WI38 (cell line): ENCODE results near the gene HDAC4.

Experiments used
- H3K4me3 ChIP-seq: 2 replicates; pipeline ENCODE4 v1.5.1; 2011; ENCODE audit warnings: low read depth, mild to moderate bottlenecking, control low read depth, low read length
- TF ChIP-seq, protein P1 (sequence below): IDR thresholded peaks from 2 replicates; pipeline ENCODE4 v1.5.1; 2012; ENCODE audit warnings: low read depth, mild to moderate bottlenecking, control low read depth, low read length

The HDAC4 gene

GRCh38 chr2:239029958-239030357, 370.9 kb downstream of the HDAC4 start:
- no peak overlapping the region for H3K4me3 ChIP-seq
- TF ChIP-seq, protein P1, sequence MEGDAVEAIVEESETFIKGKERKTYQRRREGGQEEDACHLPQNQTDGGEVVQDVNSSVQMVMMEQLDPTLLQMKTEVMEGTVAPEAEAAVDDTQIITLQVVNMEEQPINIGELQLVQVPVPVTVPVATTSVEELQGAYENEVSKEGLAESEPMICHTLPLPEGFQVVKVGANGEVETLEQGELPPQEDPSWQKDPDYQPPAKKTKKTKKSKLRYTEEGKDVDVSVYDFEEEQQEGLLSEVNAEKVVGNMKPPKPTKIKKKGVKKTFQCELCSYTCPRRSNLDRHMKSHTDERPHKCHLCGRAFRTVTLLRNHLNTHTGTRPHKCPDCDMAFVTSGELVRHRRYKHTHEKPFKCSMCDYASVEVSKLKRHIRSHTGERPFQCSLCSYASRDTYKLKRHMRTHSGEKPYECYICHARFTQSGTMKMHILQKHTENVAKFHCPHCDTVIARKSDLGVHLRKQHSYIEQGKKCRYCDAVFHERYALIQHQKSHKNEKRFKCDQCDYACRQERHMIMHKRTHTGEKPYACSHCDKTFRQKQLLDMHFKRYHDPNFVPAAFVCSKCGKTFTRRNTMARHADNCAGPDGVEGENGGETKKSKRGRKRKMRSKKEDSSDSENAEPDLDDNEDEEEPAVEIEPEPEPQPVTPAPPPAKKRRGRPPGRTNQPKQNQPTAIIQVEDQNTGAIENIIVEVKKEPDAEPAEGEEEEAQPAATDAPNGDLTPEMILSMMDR, result no peak

DNA sequence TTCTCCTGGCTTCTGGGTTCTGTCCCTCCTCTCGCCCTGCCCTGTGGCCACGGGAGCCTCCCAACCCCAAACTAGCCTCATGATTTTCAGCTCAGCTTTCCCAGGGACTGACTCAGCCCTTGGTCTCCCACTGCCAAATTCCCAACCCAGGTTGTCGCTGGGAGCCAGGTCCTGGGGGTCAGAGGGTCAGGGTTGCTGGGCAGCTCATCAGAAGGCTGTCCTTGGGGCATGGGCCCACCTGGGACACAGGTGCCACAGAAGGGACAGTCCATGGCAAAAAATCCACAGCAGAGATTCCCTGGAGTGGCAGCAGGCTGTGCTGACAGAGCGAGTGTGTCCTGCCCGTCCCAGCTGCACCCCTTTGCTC, 372.6 kb downstream of the HDAC4 start:
- TF ChIP-seq, protein P1, result no peak
- H3K4me3 ChIP-seq, result no peak overlapping the region

- H3K4me3 ChIP-seq, result no peak overlapping the region
- TF ChIP-seq, protein P1, result no peak
Measured at GRCh38 chr2:239027391-239028252, 373.2 kb downstream of the HDAC4 start.

- no peak overlapping the region for H3K4me3 ChIP-seq
- TF ChIP-seq, protein P1, result no peak
Measured at GRCh38 chr2:239026711-239027361, 374.0 kb downstream of the HDAC4 start.

GRCh38 chr2:239025951-239026461, 374.8 kb downstream of the HDAC4 start:
- TF ChIP-seq, protein P1, result no peak
- H3K4me3 ChIP-seq, result no peak overlapping the region

- TF ChIP-seq, protein P1, result no peak
- no peak overlapping the region for H3K4me3 ChIP-seq
Measured at GRCh38 chr2:239025096-239025801, 375.6 kb downstream of the HDAC4 start.
